SKM-1 (cell line): ENCODE data around the gene ENDOV.

Experiments used
- DNase-seq: peaks from one replicate; lab custom pipeline; 2025; ENCODE audit not compliant: unreplicated experiment; lab: John Stamatoyannopoulos, UW

ENDOV gene

DNA sequence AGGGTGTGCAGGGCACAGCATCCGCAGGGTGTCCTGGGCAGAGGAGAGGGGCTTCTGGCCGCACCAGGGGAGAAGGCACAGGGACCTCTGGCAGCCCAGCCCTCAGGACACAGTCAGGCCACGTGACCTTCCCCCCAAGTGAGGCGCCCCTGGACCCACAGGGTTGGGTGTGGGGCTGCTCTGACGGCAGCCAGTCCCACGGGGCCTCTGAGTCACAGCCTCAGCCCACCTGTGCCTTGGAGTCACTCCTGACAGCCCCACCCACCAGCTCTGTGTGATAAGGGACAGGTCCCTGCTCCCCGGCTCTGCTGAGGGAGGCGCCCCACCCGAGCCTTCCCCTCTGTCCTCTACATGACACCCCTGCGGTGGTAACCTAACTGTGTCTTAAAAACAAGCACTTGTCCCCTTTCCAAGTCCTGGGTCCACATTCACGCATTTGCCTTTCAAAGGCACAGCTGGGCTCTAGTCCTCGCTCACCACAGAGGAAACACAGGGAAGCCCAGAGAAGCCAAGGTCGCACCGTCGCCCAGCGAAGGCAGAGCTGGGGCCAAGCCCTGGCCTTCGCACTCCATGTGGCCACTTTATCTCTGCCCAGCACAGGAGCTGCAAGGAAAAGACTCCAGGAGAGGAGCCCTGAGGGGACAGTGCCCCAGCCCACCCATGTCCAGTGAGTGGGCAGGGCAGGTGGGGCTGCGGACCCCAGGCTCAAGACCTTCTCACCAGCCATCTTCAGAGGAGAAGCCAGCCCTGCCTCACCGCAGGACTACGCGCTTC is 66.5 kb downstream of the ENDOV start:
- no peak for DNase-seq

DNA sequence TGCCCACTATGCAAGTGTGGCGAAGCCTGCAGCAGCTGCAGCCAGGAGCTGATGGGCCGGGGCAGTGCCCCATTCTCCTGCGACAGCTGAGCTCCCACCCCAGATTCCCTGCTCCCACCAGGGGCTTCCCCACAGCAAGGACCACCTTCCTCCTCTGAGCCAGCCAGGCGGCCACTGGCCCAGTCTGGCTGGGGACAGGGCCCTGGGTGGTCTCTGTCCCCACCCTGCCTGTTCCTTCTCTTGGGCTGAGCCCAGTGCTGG is 67.0 kb downstream of the ENDOV start:
- DNase-seq: no peak

- DNase-seq: no peak
Measured at GRCh38 chr17:80482555-80483308, 67.8 kb downstream of the ENDOV start.

GRCh38 chr17:80485846-80486245 is 70.9 kb downstream of the ENDOV start:
- no peak for DNase-seq

DNA sequence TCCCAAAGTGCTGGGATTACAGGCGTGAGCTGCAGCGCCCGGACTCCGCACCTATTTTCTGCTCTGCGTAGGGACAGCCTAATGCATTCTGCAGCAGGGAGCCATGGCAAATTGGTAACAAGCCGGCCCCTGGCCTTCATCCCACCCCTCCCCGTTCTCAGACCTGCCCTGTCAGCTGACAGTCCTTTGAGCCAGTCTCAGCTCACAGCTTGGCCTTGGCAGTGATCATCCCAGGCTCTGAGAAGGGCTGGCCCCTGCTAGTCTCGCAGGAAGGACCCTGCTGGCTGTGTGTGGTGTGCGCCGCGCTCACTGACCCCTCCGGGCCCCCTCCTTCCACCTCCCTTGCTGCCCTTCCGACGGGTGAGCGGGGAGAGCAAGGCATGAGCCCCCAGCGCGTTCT is 71.7 kb downstream of the ENDOV start:
- no peak for DNase-seq

GRCh38 chr17:80487511-80487910 is 72.5 kb downstream of the ENDOV start:
- no peak for DNase-seq
